NCI-H524 treated with DMSO at 0.1 percent for 48 hours (cell line): Measurements from ENCODE around the gene EI24.
"Not testable (repeated sequence)": the region's sequence is repeated elsewhere in the genome, so short reads cannot be mapped to it uniquely, and the experiment has no call there.

Experiments
- DNase-seq: peaks from one replicate; lab custom pipeline; 2025; lab: John Stamatoyannopoulos, UW

The EI24 gene

GRCh38 chr11:125568970-125569914 lies at the start of gene EI24:
Gene EI24 (plus strand): TSS chr11:125569477. CDS start chr11:125572528, 3,051 bp downstream.
- peak; percentile 39 for DNase-seq

GRCh38 chr11:125519860-125520834 lies 49.1 kb upstream of the EI24 start:
- no peak for DNase-seq

GRCh38 chr11:125525303-125525702 lies 44.0 kb upstream of the EI24 start:
- no peak for DNase-seq

DNA sequence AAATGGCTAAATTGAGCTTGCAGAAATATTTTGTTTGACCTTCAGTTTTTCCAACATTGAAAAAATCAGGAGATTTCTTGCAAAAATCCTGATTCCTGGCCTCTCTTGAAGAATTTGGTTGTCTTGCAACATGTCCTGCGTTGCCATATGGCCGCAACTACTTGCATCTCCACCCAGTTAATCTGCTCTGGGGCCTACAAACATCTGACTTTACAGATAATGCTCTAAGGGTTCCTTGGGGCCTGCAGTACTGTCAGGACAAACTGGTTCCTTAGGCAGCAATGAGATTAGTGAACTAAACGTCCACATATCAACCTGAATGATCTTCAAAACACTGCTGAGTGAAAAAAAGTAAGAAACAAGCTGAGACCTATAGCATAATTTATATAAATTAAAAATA lies 36.6 kb upstream of the EI24 start:
- DNase-seq, result no peak

DNA sequence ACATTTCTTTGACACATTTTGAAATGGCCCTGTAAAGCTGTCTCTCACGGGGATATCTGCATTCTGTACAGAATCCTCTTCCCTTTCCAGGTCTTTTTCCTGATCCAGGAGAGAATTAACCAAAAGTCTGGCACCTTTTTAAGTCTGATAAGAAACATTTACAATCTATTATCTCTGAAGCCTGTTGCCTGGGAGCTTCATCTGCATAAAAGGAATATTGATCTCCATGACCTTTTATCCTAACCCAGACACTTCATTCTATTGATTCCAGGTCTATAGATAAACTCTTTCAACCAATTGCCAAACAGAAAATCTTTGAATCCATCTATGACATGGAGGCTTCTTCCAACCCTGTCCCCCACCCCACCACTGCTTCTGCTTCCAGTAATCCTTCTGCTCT lies 33.7 kb upstream of the EI24 start:
- DNase-seq, result no peak

DNA sequence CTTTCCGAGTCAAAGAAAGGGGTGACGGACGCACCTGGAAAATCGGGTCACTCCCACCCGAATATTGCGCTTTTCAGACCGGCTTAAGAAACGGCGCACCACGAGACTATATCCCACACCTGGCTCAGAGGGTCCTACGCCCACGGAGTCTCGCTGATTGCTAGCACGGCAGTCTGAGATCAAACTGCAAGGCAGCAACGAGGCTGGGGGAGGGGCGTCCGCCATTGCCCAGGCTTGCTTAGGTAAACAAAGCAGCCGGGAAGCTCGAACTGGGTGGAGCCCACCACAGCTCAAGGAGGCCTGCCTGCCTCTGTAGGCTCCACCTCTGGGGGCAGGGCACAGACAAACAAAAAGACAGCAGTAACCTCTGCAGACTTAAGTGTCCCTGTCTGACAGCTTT lies 32.4 kb upstream of the EI24 start:
- DNase-seq, result not testable (repeated sequence)

- no peak for DNase-seq
These were observed 26.6 kb upstream of the EI24 start for GRCh38 chr11:125542709-125543108.

- DNase-seq, result no peak
These were observed 18.5 kb upstream of the EI24 start for GRCh38 chr11:125550780-125551179.

GRCh38 chr11:125551835-125552342 lies 17.4 kb upstream of the EI24 start:
- no peak for DNase-seq

GRCh38 chr11:125552927-125553326 lies 16.4 kb upstream of the EI24 start:
- DNase-seq, result no peak

DNA sequence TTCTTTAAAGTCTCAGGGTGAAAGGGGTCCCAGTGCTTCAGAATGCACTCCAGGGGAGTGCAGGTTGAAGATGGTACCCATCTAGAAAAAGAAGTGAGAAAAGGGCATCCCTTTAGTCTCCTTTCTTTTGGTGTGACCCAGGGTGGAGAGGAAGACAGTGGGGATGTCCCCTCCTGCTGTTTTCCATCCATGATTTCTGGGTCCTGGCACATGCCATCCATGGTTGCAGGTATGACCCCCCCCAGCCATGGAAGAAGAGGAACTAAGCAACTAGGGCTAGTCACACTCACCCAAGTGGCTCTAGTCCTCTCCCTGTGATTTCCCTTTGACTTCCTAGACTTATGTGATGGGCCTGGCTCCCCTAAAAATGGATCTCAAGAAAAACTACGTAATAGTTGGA lies 15.9 kb upstream of the EI24 start:
- no peak for DNase-seq

- DNase-seq, result no peak
These were observed 15.2 kb upstream of the EI24 start for GRCh38 chr11:125554038-125554437.

- DNase-seq, result no peak
These were observed 9.4 kb upstream of the EI24 start for GRCh38 chr11:125559888-125560287.

GRCh38 chr11:125561924-125562323 lies 7.4 kb upstream of the EI24 start:
- no peak for DNase-seq

DNA sequence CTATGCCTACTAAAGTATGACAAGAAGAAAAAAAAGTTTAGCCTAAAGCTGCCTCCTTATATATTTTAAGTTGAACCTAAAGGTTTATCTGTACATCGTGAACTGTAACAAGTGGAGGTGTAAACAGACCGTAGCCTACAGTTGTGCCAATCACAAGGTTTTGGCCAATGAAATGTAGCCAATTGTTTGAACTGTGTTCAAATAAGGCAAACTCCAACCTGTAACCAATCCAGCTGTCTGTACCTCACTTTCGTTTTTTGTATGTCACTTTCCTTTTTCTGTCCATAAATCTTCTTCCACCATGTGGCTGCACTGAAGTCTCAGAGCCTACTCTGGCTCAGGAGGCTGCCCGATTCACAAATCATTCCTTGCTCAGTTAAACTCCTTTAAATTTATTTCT lies 6.8 kb upstream of the EI24 start:
- no peak for DNase-seq

DNA sequence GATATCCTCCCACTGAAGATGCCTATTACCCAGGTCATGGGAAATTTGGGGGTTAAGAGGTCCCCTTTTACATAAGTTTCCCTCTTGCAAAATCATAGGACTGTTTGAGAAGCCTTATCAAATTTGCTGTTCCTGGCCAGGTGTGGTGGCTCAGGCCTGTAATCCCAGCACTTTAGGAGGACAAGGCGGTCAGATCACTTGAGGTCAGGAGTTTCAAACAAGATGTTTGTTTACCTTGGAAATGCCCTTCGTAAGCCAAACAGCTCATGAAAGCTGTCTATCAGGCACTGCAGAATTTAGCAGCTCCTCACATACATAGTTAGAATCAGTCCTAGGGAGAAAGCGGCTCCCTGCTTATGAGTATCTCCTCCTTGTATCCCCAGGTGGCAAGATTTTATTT lies 4.9 kb upstream of the EI24 start:
- no peak for DNase-seq

- no peak for DNase-seq
These were observed 3.0 kb upstream of the EI24 start for GRCh38 chr11:125566235-125566634.

DNA sequence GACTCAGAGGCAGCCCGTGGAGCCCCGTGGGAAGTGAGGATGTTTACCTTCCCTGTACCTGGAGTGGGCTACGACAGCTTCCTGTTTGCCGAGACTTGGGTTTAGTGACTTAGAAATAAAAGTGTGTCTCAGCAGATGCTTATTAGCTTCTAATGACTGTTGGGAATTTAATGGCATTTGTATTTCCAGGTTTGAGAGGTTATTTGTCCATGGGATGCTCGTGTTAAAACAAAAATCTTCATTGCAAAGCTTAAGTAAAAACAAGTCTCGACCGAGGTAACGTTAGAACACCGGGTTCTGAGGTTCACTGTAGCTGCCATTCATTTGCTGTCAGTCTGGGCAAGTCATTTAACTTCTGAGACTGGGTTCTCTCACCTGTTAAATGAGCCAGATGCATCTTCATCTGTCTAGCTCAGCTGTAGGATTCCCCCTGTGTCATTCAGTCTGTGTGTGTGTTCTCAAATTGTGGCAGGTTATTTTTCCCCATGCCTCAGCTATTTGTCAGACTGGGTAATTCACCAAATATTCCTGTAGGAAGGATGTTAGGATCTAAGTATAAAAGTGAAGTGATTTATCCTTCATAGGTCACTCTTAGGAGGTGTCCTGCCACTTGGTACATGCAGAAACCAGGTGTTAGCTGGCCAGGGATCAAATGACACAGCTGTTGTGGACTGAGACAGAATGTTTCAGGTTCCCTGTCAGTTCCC lies 791 bp downstream of the EI24 start:
- DNase-seq, result no peak

GRCh38 chr11:125570952-125571351 lies 1.7 kb downstream of the EI24 start:
- DNase-seq, result no peak

DNA sequence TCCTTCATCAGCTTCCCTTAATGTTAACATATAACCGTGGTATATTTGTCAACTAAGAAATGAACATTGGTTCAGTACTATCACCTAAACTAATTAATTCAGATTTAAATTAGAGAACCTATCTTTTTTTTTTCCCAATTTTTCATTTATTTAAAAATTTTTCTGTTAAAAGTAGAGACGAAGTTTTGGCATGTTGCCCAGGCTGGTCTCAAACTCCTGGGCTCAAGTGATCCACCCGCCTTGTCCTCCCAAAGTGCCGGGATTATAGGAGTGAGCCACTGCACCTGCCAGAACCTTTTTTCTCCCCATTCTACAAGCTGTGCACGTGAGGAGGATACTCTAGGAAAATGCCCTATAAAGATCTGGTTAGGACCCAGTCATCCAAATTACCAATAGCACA lies 3.6 kb downstream of the EI24 start:
- DNase-seq, result no peak

DNA sequence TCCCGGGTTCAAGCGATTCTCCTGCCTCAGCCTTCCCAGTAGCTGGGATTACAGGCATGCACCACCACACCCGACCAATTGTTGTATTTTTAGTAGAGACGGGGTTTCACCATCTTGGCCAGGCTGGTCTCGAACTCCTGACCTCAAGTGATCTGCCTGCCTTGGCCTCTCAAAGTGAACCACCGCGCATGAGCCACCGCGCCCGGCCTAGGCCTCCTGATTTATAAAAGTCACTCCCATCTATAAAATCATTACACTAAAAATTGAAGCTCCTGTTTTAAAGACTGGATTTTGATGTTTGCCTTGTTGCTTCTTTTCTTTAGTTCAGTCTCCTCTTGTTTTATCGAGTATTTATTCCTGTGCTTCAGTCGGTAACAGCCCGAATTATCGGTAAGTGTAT lies 7.9 kb downstream of the EI24 start:
- DNase-seq, result not testable (repeated sequence)

DNA sequence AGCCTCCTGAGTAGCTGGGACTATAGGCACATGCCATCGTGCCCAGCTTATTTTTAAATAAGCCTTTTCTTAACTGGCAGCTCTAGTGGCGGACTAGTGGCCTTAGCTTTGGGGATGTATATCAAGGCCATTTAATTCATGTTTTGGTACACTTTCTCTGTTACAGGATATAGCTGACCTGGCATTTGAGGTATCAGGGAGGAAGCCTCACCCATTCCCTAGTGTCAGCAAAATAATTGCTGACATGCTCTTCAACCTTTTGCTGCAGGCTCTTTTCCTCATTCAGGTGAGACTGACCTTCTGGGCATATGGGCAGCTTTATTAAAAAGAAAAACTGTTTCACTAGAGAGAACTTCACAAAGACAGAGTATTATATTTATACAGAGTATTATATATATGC lies 9.5 kb downstream of the EI24 start:
- DNase-seq, result no peak
